Endodermal cell (in vitro differentiated cells): ENCODE data around the gene KCND3. TPM values are rescaled to one million over a fixed set of nuclear protein-coding genes. Genes with fewer than 3 reads are reported as not detected.

ENCODE experiments used
- DNase-seq: peaks from one replicate; pipeline ENCODE4 v3.0.0-alpha.2; 2017
- H3K27ac ChIP-seq: 2 replicates; pipeline ENCODE4 v1.5.1; 2013; ENCODE audit warnings: mild to moderate bottlenecking, low read depth, low read length, moderate library complexity
- H3K27me3 ChIP-seq: 2 replicates; pipeline ENCODE4 v1.6.1; 2013; ENCODE audit warnings: mild to moderate bottlenecking, low read length, moderate library complexity; ENCODE audit not compliant: insufficient read depth, control insufficient read depth, poor library complexity, severe bottlenecking
- H3K36me3 ChIP-seq: 2 replicates; pipeline ENCODE4 v1.7.0; 2013; ENCODE audit warnings: mild to moderate bottlenecking, low read length, moderate library complexity; ENCODE audit not compliant: control insufficient read depth, insufficient read depth
- H3K4me1 ChIP-seq: one replicate; pipeline ENCODE4 v1.7.0; 2013; ENCODE audit warnings: low read length; ENCODE audit not compliant: control insufficient read depth, insufficient read depth
- H3K4me3 ChIP-seq: 2 replicates; pipeline ENCODE4 v1.5.1; 2013; ENCODE audit warnings: mild to moderate bottlenecking, low read length, moderate library complexity
- H3K9ac ChIP-seq: 2 replicates; pipeline ENCODE4 v1.6.1; 2013; ENCODE audit warnings: mild to moderate bottlenecking, low read length, moderate library complexity; ENCODE audit not compliant: poor library complexity, severe bottlenecking; ENCODE audit errors: extremely low read depth
- H3K9me3 ChIP-seq: 2 replicates; pipeline ENCODE4 v1.6.1; 2013; ENCODE audit warnings: mild to moderate bottlenecking, low read length, moderate library complexity; ENCODE audit not compliant: control insufficient read depth
- H3K27ac Mint-ChIP-seq: 2 replicates; pipeline ENCODE4 v1.8.0; 2020; ENCODE audit warnings: mixed read lengths
- H3K27me3 Mint-ChIP-seq: 2 replicates; pipeline ENCODE4 v1.8.0; 2021; ENCODE audit warnings: mild to moderate bottlenecking, mixed read lengths; ENCODE audit not compliant: insufficient read depth
- H3K36me3 Mint-ChIP-seq: 2 replicates; pipeline ENCODE4 v1.8.0; 2020; ENCODE audit warnings: low read depth, mixed read lengths
- H3K4me1 Mint-ChIP-seq: 2 replicates; pipeline ENCODE4 v1.8.0; 2020; ENCODE audit warnings: mixed read lengths
- H3K4me3 Mint-ChIP-seq: 2 replicates; pipeline ENCODE4 v1.8.0; 2020; ENCODE audit warnings: mild to moderate bottlenecking, moderate library complexity, mixed read lengths
- H3K9me3 Mint-ChIP-seq: 2 replicates; pipeline ENCODE4 v1.8.0; 2020; ENCODE audit warnings: mild to moderate bottlenecking, mixed read lengths
- WGBS, 2 experiments: methylation state at CpG; one replicate each; pipeline versions ENCODE4 v1.1.5 to v1.1.7; 2013; ENCODE audit warnings: missing lambda C conversion rate in 2 of 2, mixed read lengths in 1 of 2; ENCODE audit not compliant: insufficient coverage in 1 of 2, insufficient read length in 1 of 2; 5-methylcytosine and 5-hydroxymethylcytosine counted together
- total RNA-seq, 2 donors: library from RNA; stranded (reverse); fragmentation: NEBNext Ultra II Directional in 1 of 2; extraction: Animal tissue kit (Norgen Biotek cat#: 25700) in 1 of 2; gene quantifications; 2 replicates in 1 of 2; 3 replicates in 1 of 2; pipeline ENCODE4 v1.2.1, GENCODE V29; 2021
- TF ChIP-seq, protein P1 (sequence below): fragments of 200-600 bp; sonication (generic); conservative IDR thresholded peaks from 2 replicates; pipeline ENCODE4 v1.5.0; 2021; ENCODE audit warnings: antibody characterized with exemption, mild to moderate bottlenecking

The KCND3 gene
- total RNA-seq, 2 donors from 2014 or later: 0.13 TPM; not detected in 1

DNA sequence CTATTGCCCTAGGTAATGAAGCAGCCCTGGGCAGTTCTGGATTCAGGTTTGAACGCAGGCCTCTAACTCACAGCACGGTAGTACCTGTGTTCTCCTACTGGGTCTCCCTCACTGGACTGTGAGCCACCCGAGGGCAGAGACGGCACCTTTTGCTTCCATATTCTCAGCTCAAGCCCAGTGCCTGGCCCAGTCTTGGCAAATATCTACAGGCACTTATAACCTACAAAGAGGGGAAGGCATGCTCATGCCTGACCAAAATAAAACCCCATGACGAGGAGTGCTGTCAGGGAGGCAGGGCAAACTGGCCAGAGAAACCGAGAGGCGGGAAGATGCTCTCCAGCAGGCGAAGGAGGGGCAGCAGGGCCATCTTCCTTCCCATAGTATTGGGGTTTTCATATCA lies 142.6 kb downstream of the KCND3 start:
- no peaks in the 10 kb centered on the region for H3K36me3 ChIP-seq
- no peak for DNase-seq
- TF ChIP-seq, protein P1, sequence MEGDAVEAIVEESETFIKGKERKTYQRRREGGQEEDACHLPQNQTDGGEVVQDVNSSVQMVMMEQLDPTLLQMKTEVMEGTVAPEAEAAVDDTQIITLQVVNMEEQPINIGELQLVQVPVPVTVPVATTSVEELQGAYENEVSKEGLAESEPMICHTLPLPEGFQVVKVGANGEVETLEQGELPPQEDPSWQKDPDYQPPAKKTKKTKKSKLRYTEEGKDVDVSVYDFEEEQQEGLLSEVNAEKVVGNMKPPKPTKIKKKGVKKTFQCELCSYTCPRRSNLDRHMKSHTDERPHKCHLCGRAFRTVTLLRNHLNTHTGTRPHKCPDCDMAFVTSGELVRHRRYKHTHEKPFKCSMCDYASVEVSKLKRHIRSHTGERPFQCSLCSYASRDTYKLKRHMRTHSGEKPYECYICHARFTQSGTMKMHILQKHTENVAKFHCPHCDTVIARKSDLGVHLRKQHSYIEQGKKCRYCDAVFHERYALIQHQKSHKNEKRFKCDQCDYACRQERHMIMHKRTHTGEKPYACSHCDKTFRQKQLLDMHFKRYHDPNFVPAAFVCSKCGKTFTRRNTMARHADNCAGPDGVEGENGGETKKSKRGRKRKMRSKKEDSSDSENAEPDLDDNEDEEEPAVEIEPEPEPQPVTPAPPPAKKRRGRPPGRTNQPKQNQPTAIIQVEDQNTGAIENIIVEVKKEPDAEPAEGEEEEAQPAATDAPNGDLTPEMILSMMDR: no peak
- no peaks in the 10 kb centered on the region for H3K9me3 ChIP-seq
- H3K4me3 ChIP-seq: no peak overlapping the region
- peaks cover 13% of the 10 kb centered on the region for H3K27me3 Mint-ChIP-seq
- H3K27me3 ChIP-seq: peaks cover 10% of the 10 kb centered on the region
- no peaks in the 10 kb centered on the region for H3K36me3 Mint-ChIP-seq
- no peak overlapping the region for H3K27ac Mint-ChIP-seq
- no peak overlapping the region for H3K27ac ChIP-seq
- 90 to 92% methylated on average over 5 to 8 of the region's 8 CpGs for WGBS, 2 experiments
- H3K9me3 Mint-ChIP-seq: no peaks in the 10 kb centered on the region
- H3K9ac ChIP-seq: no peak overlapping the region
- no peak overlapping the region for H3K4me3 Mint-ChIP-seq
- peaks cover 6% of the 10 kb centered on the region for H3K4me1 Mint-ChIP-seq
- H3K4me1 ChIP-seq: no peaks in the 10 kb centered on the region

DNA sequence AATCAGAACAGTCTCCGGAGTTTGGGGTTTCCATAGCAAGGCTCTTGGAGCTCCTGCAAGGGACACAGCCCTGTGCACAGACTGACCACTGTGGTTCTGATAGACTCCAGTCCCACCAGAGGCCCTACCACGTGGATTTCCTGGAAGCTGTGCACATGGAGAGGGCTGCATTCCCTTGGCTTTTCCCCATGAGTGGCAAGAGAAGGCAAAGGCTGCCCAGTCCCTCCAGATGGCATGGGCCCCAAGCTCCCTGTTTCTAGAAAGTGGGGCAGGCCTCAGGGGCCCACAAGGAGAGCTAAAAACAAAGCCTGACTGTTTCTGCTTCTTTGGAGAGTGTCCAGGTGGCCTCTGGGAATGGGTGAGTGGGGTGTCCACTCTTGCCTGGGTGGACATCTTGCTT lies 146.3 kb downstream of the KCND3 start:
- Mint-ChIP-seq H3K9me3 (no peaks in the 10 kb centered on the region), H3K27ac (no peak overlapping the region), H3K4me1 (no peaks in the 10 kb centered on the region), H3K4me3 (no peak overlapping the region), H3K36me3 (no peaks in the 10 kb centered on the region), H3K27me3 (peaks cover 10% of the 10 kb centered on the region)
- no peaks in the 10 kb centered on the region for H3K4me1 ChIP-seq
- no peaks in the 10 kb centered on the region for H3K9me3 ChIP-seq
- H3K9ac ChIP-seq: no peak overlapping the region
- TF ChIP-seq, protein P1: no peak
- 50 to 68% methylated on average over 2 of the region's 2 CpGs for WGBS, 2 experiments
- no peak overlapping the region for H3K27ac ChIP-seq
- DNase-seq: no peak
- H3K36me3 ChIP-seq: no peaks in the 10 kb centered on the region
- no peak overlapping the region for H3K4me3 ChIP-seq
- peaks cover 15% of the 10 kb centered on the region for H3K27me3 ChIP-seq

DNA sequence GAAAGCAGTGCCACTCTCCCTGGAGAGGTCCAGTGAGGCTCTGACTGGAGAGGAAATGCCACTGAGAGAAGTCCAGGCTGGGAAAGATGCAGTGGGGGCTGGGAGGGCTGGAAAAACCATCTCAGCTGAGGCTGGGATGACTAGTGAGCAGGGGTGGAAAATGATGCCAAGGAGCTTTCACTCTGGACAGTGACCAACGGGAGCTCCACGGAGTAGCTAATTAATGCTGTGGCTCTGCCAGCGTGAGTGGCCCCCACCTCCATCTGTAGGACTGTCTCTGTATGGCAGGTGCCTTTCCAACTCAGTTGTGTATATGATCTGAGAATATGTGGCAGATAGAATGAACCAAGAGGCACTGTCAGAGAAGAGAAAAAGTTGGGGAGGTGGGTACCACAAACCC lies 147.1 kb downstream of the KCND3 start:
- DNase-seq: no peak
- TF ChIP-seq, protein P1: no peak
- Histone ChIP-seq H3K36me3 (no peaks in the 10 kb centered on the region), H3K9ac (no peak overlapping the region), H3K4me3 (no peak overlapping the region), H3K27me3 (peaks cover 15% of the 10 kb centered on the region), H3K9me3 (no peaks in the 10 kb centered on the region), H3K27ac (no peak overlapping the region), H3K4me1 (no peaks in the 10 kb centered on the region)
- Mint-ChIP-seq H3K36me3 (no peaks in the 10 kb centered on the region), H3K27me3 (peaks cover 10% of the 10 kb centered on the region), H3K4me3 (no peak overlapping the region), H3K4me1 (no peaks in the 10 kb centered on the region), H3K9me3 (no peaks in the 10 kb centered on the region), H3K27ac (no peak overlapping the region)
- WGBS, 2 experiments: 80 to 84% methylated on average over 2 to 3 of the region's 3 CpGs
